Psoas muscle (tissue), 8 donors: ENCODE results near the gene SSTR4. TPM values are rescaled to one million over a fixed set of nuclear protein-coding genes. Genes with fewer than 3 reads are reported as not detected.

Experiments used
- ATAC-seq, 4 donors: fragments of 200-7000 bp; cut with Tn5 transposase; one replicate each; pipeline ENCODE4 v1.9.1; 2020; ENCODE audit warnings: moderate library complexity in 3 of 4, mild to moderate bottlenecking in 2 of 4
- DNase-seq, 2 donors: peaks; one replicate each; pipeline ENCODE4 v3.0.0-alpha.2; 2020
- H3K27ac ChIP-seq: fragments of 200-600 bp; one replicate; pipeline ENCODE4 v1.8.0; 2022
- H3K27me3 ChIP-seq, 3 donors: fragments of 200-600 bp in 1 of 3; one replicate each; pipeline versions ENCODE4 v1.6.1 to v1.8.0; 2013 to 2022; ENCODE audit warnings: low read length in 2 of 3, mild to moderate bottlenecking in 2 of 3, moderate library complexity in 1 of 3; ENCODE audit not compliant: insufficient read depth in 3 of 3
- H3K36me3 ChIP-seq, 2 donors: fragments of 200-600 bp in 1 of 2; one replicate each; pipeline versions ENCODE4 v1.6.1 to v1.8.0; 2013 to 2022; ENCODE audit warnings: low read depth in 1 of 2, mild to moderate bottlenecking in 1 of 2, moderate library complexity in 1 of 2; ENCODE audit not compliant: insufficient read depth in 1 of 2
- H3K4me1 ChIP-seq: fragments of 200-600 bp; one replicate; pipeline ENCODE4 v1.8.0; 2022
- H3K4me3 ChIP-seq: fragments of 200-600 bp; one replicate; pipeline ENCODE4 v1.8.0; 2022; ENCODE audit warnings: mild to moderate bottlenecking
- H3K9me3 ChIP-seq: fragments of 200-600 bp; one replicate; pipeline ENCODE4 v1.8.0; 2022
- WGBS, 3 donors: extraction: QIAGEN DNeasy Blood & Tissue Kit; methylation state at CpG; one replicate each; pipeline versions ENCODE4 v1.1.6 to v1.1.7; 2013; 5-methylcytosine and 5-hydroxymethylcytosine counted together
- intact Hi-C, 2 donors: fragments of 100-400 bp; cut with DNase I; formaldehyde crosslinking; loops; one replicate each; pipeline versions ENCODE4 v1.11.0 to v1.14.2; 2022
- polyA plus RNA-seq, 3 donors: library from polyadenylated mRNA; stranded (reverse); fragments of 200-250 nt; gene quantifications; one replicate each; pipeline ENCODE4 v1.2.3, GENCODE V29; 2013
- total RNA-seq, 4 donors: library from RNA; stranded (reverse); fragmentation: NEBNext Ultra II Directional in 2 of 4; extraction: Animal tissue kit (Norgen Biotek cat#: 25700) in 2 of 4; gene quantifications; one replicate each; pipeline versions ENCODE4 v1.2.1 to v1.2.4, GENCODE V29; 2021 to 2023
- TF ChIP-seq, protein P1 (sequence below): fragments of 200-600 bp; IDR thresholded peaks from one replicate; pipeline ENCODE4 v1.8.0; 2022; ENCODE audit warnings: antibody characterized with exemption
- donor health status: healthy with polysubstance abuse.
- donor health status: DM: no; HTN: no; CAD: no; lungs with moderate emphysema.
- donor health status: Bipolar disorder and iron deficiency.
- donor health status: healthy.
- donor health status: DM: yes; HTN: yes; CAD: no.
- donor health status: DM: no; HTN: no; CAD: no.
- donor health status: DM: no; HTN: no; CAD: no.
- donor health status: DM: yes; HTN: yes; CAD: no.

The SSTR4 gene
- total and polyA plus RNA-seq, 7 donors: not detected

- H3K27me3 ChIP-seq: no peaks in the 10 kb centered on the region
- H3K27ac ChIP-seq: peak overlapping the region; percentile 82
- 60 to 72% (median 64%) methylated on average over 9 of the region's 9 CpGs for WGBS, 3 donors
- no peaks in the 10 kb centered on the region for H3K36me3 ChIP-seq
- intact Hi-C loops: no loop called here
- TF ChIP-seq, protein P1, sequence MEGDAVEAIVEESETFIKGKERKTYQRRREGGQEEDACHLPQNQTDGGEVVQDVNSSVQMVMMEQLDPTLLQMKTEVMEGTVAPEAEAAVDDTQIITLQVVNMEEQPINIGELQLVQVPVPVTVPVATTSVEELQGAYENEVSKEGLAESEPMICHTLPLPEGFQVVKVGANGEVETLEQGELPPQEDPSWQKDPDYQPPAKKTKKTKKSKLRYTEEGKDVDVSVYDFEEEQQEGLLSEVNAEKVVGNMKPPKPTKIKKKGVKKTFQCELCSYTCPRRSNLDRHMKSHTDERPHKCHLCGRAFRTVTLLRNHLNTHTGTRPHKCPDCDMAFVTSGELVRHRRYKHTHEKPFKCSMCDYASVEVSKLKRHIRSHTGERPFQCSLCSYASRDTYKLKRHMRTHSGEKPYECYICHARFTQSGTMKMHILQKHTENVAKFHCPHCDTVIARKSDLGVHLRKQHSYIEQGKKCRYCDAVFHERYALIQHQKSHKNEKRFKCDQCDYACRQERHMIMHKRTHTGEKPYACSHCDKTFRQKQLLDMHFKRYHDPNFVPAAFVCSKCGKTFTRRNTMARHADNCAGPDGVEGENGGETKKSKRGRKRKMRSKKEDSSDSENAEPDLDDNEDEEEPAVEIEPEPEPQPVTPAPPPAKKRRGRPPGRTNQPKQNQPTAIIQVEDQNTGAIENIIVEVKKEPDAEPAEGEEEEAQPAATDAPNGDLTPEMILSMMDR: no peak
- no peaks in the 10 kb centered on the region for H3K4me1 ChIP-seq
- peak in 1 of 4 donors; percentile 26 for ATAC-seq
- peak overlapping the region; percentile 67 for H3K4me3 ChIP-seq
- no peaks in the 10 kb centered on the region for H3K9me3 ChIP-seq
- DNase-seq: no peak
Observed at GRCh38 chr20:23082846-23083552, 47.9 kb downstream of the SSTR4 start.

GRCh38 chr20:23083553-23084220, 48.6 kb downstream of the SSTR4 start:
- DNase-seq: no peak
- intact Hi-C loops: no loop called here
- H3K4me1 ChIP-seq: no peaks in the 10 kb centered on the region
- ATAC-seq: no peak
- H3K4me3 ChIP-seq: peak overlapping the region; percentile 67
- no peaks in the 10 kb centered on the region for H3K36me3 ChIP-seq
- H3K27ac ChIP-seq: peak overlapping the region; percentile 82
- 72 to 79% (median 78%) methylated on average over 15 of the region's 15 CpGs for WGBS, 3 donors
- no peaks in the 10 kb centered on the region for H3K27me3 ChIP-seq
- H3K9me3 ChIP-seq: no peaks in the 10 kb centered on the region
- TF ChIP-seq, protein P1: no peak

DNA sequence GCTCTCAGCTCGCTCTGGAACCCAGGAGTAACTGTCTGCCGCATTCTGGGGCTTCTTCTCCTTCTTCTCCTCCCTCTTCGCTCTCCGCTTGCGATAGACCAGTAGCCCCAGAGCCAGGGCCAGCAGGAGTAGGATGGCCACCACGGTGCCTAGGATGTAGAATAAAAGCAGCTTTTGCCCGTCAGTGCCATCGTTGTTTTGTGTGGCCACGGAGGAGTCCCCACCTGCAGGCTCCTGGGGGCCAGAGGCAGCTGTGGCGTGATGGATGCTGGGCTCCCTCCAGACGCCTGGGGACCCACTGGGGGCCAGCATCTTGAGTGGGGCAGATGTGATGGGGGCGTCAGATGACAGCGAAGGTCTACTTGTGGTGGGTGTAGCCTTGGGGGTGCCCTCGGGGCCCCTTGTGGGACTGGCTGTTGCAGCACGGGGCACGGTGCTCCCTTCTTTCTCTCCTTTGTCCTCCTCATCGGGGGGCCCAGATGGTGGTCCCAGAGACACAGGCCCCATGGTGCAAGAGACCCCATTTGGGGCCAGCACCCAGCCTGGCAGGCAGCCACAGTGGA, 49.3 kb downstream of the SSTR4 start:
- DNase-seq: no peak
- H3K27ac ChIP-seq: peak overlapping the region; percentile 82
- no peaks in the 10 kb centered on the region for H3K36me3 ChIP-seq
- no peak for ATAC-seq
- no peaks in the 10 kb centered on the region for H3K27me3 ChIP-seq
- WGBS, 3 donors: 76 to 86% (median 83%) methylated on average over 15 to 17 of the region's 17 CpGs
- H3K9me3 ChIP-seq: no peaks in the 10 kb centered on the region
- TF ChIP-seq, protein P1: no peak
- intact Hi-C loops: no loop called here
- no peaks in the 10 kb centered on the region for H3K4me1 ChIP-seq
- H3K4me3 ChIP-seq: peak overlapping the region; percentile 67

DNA sequence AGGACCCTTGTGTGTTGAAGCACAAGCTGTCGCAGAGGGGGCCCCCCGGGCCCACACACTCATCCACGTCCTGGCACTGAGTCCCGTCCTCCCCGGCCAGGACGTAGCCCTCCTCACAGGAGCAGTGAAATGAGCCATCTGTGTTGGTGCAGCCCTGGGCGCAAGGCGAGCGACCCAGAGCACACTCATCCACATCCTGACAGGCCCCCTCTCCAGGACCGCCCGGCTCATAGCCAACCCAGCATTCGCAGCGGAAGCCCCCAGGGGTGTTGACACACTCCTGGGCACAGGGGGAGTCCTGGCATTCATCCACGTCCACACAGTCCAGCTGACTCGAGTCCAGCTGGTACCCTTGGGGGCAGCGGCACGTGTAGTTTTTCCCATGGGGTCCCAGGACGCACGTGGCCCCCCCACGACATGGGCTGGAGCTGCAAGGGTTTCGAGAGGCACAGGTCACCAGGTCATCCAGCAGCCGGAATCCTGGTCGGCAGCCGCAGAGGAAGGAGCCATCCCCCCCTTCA, 49.8 kb downstream of the SSTR4 start:
- H3K27me3 ChIP-seq: no peaks in the 10 kb centered on the region
- no peaks in the 10 kb centered on the region for H3K9me3 ChIP-seq
- H3K4me3 ChIP-seq: peak overlapping the region; percentile 67
- H3K36me3 ChIP-seq: no peaks in the 10 kb centered on the region
- peak overlapping the region; percentile 82 for H3K27ac ChIP-seq
- TF ChIP-seq, protein P1: no peak
- DNase-seq (no peak), ATAC-seq (peak in 3 of 4 donors; percentile 18 to 21 (median 20))
- H3K4me1 ChIP-seq: no peaks in the 10 kb centered on the region
- 64 to 68% (median 67%) methylated on average over 24 of the region's 24 CpGs for WGBS, 3 donors
- intact Hi-C loops: loop anchor here in 1 of 2 donors (5.0 kb wide), 1 partner anchor 33 kb away; no protein-coding TSS in a partner anchor
